WTC11 (cell line): ENCODE results near the gene CNOT8.

Source experiments
- ZNF232 ChIP-seq: sonication (generic); formaldehyde crosslinking; IDR thresholded peaks from 2 replicates; pipeline ENCODE4 v1.8.0; 2022; ENCODE audit warnings: mild to moderate bottlenecking, missing genetic modification reagents
- TF ChIP-seq, protein P1 (sequence below): fragments of 200-600 bp; IDR thresholded peaks from 2 replicates; pipeline ENCODE4 v1.8.0; 2022; ENCODE audit warnings: antibody characterized with exemption

DNA sequence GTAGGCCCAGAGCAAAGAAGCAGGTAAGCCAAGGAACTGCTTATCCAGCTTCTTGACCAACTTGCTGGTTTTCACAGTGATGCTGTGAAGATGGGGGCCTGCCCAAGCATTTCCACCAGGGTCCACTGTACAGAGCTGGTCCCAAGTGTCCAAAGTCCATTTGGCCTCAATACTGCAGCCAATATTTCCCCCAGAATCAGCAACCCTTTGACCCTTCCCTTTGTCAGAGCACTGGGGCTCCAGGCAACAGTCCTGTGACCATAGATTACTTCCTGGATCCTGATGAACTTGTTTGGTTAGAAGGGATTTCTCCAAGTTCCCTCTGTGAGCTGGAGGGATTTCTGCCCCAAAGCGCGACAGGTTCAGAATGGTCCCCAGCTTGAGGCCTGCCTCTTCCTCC, 34.4 kb upstream of the CNOT8 start:
- TF ChIP-seq, protein P1, sequence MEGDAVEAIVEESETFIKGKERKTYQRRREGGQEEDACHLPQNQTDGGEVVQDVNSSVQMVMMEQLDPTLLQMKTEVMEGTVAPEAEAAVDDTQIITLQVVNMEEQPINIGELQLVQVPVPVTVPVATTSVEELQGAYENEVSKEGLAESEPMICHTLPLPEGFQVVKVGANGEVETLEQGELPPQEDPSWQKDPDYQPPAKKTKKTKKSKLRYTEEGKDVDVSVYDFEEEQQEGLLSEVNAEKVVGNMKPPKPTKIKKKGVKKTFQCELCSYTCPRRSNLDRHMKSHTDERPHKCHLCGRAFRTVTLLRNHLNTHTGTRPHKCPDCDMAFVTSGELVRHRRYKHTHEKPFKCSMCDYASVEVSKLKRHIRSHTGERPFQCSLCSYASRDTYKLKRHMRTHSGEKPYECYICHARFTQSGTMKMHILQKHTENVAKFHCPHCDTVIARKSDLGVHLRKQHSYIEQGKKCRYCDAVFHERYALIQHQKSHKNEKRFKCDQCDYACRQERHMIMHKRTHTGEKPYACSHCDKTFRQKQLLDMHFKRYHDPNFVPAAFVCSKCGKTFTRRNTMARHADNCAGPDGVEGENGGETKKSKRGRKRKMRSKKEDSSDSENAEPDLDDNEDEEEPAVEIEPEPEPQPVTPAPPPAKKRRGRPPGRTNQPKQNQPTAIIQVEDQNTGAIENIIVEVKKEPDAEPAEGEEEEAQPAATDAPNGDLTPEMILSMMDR, result no peak
- no peak for TF ChIP-seq ZNF232 (CRISPR knock-in tag)
